Sigmoid colon (tissue), 4 donors: ENCODE data around the gene OR51Q1.

Experiments
- CTCF ChIP-seq, 4 experiments: fragments of 450-650 bp in 3 of 4; fragments of 200-600 bp in 1 of 4; IDR thresholded peaks; one replicate each; pipeline ENCODE4 v1.5.1; 2016 to 2019; ENCODE audit warnings: antibody characterized with exemption in 4 of 4, mild to moderate bottlenecking in 3 of 4, moderate library complexity in 2 of 4
- POLR2A ChIP-seq, 2 donors: fragments of 450-650 bp; IDR thresholded peaks; one replicate each; pipeline ENCODE4 v1.6.1; 2016; ENCODE audit warnings: antibody characterized with exemption in 2 of 2, mild to moderate bottlenecking in 2 of 2, moderate library complexity in 2 of 2
- POLR2AphosphoS5 ChIP-seq, 4 donors: sonication (generic); formaldehyde crosslinking; IDR thresholded peaks; one replicate each; pipeline ENCODE4 v1.6.1; 2017; ENCODE audit warnings: antibody characterized with exemption in 4 of 4

GRCh38 chr11:5394091-5394490 lies 27.8 kb upstream of the OR51Q1 start:
- TF ChIP-seq POLR2AphosphoS5 (IDR thresholded peaks at IDR 0.05) (no peak), POLR2A (IDR thresholded peaks at IDR 0.05) (no peak), CTCF (IDR thresholded peaks at IDR 0.05) (no peak)
